Prostate gland (tissue), 2 donors: Measurements from ENCODE around the gene CELA2A. TPM values are rescaled to one million over a fixed set of nuclear protein-coding genes. Genes with fewer than 3 reads are reported as not detected.

Experiments
- DNase-seq: peaks from one replicate; pipeline ENCODE4 v3.0.0-alpha.2; 2019; ENCODE audit warnings: low spot score
- H3K27ac ChIP-seq, 2 donors: fragments of 200-600 bp; sonication (generic); 2 replicates each; pipeline ENCODE4 v1.5.1; 2017 to 2019
- H3K27me3 ChIP-seq: fragments of 200-600 bp; sonication (generic); replicated peaks from 2 replicates; pipeline ENCODE4 v1.5.1; 2019; ENCODE audit not compliant: insufficient read depth
- H3K36me3 ChIP-seq, 2 donors: fragments of 200-600 bp; sonication (generic); 1 replicate in 1 of 2; 2 replicates in 1 of 2; pipeline versions ENCODE4 v1.5.1 to v1.8.1; 2017 to 2019
- H3K4me1 ChIP-seq: fragments of 200-600 bp; sonication (generic); replicated peaks from 2 replicates; pipeline ENCODE4 v1.5.1; 2019
- H3K4me3 ChIP-seq, 2 donors: fragments of 200-600 bp; sonication (generic); 2 replicates each; pipeline ENCODE4 v1.5.1; 2017 to 2019
- H3K9me3 ChIP-seq: fragments of 200-600 bp; sonication (generic); 2 replicates; pipeline ENCODE4 v1.5.1; 2017
- CTCF ChIP-seq, 4 experiments: fragments of 200-600 bp in 2 of 4; fragments of 450-650 bp in 2 of 4; sonication (generic) in 2 of 4; IDR thresholded peaks; 1 replicate in 3 of 4; 2 replicates in 1 of 4; pipeline ENCODE4 v1.5.1; 2016 to 2019; ENCODE audit warnings: antibody characterized with exemption in 4 of 4, mild to moderate bottlenecking in 2 of 4, moderate library complexity in 2 of 4
- POLR2A ChIP-seq: fragments of 450-650 bp; IDR thresholded peaks from one replicate; pipeline ENCODE4 v1.6.1; 2016; ENCODE audit warnings: antibody characterized with exemption, mild to moderate bottlenecking
- POLR2AphosphoS5 ChIP-seq: sonication (generic); formaldehyde crosslinking; IDR thresholded peaks from one replicate; pipeline ENCODE4 v1.6.1; 2017; ENCODE audit warnings: antibody characterized with exemption
- WGBS: methylation state at CpG from one replicate; pipeline ENCODE4 v1.1.5; 2018; 5-methylcytosine and 5-hydroxymethylcytosine counted together
- intact Hi-C: fragments of 100-400 bp; cut with DNase I; formaldehyde crosslinking; loops from one replicate; pipeline ENCODE4 v1.14.2; 2022
- total RNA-seq, 2 donors: library from RNA; depleted of rRNA; stranded (reverse); fragments of >200 nt; gene quantifications; one replicate each; pipeline ENCODE4 v1.1.0, GENCODE V29; 2016

Gene CELA2A
- total RNA-seq, 2 donors from 2014 or later: 5.4 TPM; not detected in 1

- H3K4me3 ChIP-seq: no peak overlapping the region
- no peaks in the 10 kb centered on the region for H3K36me3 ChIP-seq
- intact Hi-C loops: no loop called here
- WGBS: 90% methylated on average over 12 of the region's 12 CpGs
- H3K4me1 ChIP-seq: no peaks in the 10 kb centered on the region
- no peak for DNase-seq
- no peaks in the 10 kb centered on the region for H3K9me3 ChIP-seq
- TF ChIP-seq POLR2AphosphoS5 (no peak), CTCF (IDR thresholded peaks at IDR 0.05) (no peak), POLR2A (no peak)
- no peaks in the 10 kb centered on the region for H3K27me3 ChIP-seq
- H3K27ac ChIP-seq: no peak overlapping the region
Observed at GRCh38 chr1:15508700-15509487, 52.4 kb downstream of the CELA2A start.

- no peak overlapping the region for H3K27ac ChIP-seq
- H3K36me3 ChIP-seq: no peaks in the 10 kb centered on the region
- no peaks in the 10 kb centered on the region for H3K27me3 ChIP-seq
- H3K4me1 ChIP-seq: no peaks in the 10 kb centered on the region
- 85% methylated on average over 7 of the region's 7 CpGs for WGBS
- intact Hi-C loops: no loop called here
- H3K9me3 ChIP-seq: no peaks in the 10 kb centered on the region
- TF ChIP-seq POLR2AphosphoS5 (no peak), POLR2A (no peak), CTCF (IDR thresholded peaks at IDR 0.05) (no peak)
- DNase-seq: no peak
- no peak overlapping the region for H3K4me3 ChIP-seq
Observed at GRCh38 chr1:15509586-15509985, 53.1 kb downstream of the CELA2A start.

- intact Hi-C loops: no loop called here
- TF ChIP-seq POLR2A: no peak
- TF ChIP-seq CTCF (IDR thresholded peaks at IDR 0.05): no peak
- no peak for TF ChIP-seq POLR2AphosphoS5
- Histone ChIP-seq H3K9me3 (no peaks in the 10 kb centered on the region), H3K27me3 (no peaks in the 10 kb centered on the region), H3K4me1 (no peaks in the 10 kb centered on the region), H3K36me3 (no peaks in the 10 kb centered on the region), H3K4me3 (no peak overlapping the region), H3K27ac (no peak overlapping the region)
- 92% methylated on average over 8 of the region's 8 CpGs for WGBS
- DNase-seq: no peak
Observed at GRCh38 chr1:15510611-15511405, 54.3 kb downstream of the CELA2A start.

- Histone ChIP-seq H3K36me3 (no peaks in the 10 kb centered on the region), H3K4me1 (no peaks in the 10 kb centered on the region), H3K4me3 (no peak overlapping the region), H3K27me3 (no peaks in the 10 kb centered on the region), H3K27ac (no peak overlapping the region), H3K9me3 (no peaks in the 10 kb centered on the region)
- intact Hi-C loops: no loop called here
- TF ChIP-seq POLR2AphosphoS5: no peak
- TF ChIP-seq POLR2A: no peak
- no peak for TF ChIP-seq CTCF (IDR thresholded peaks at IDR 0.05)
- DNase-seq: no peak
- WGBS: 81% methylated on average over 4 of the region's 4 CpGs
Observed at GRCh38 chr1:15513192-15513591, 56.7 kb downstream of the CELA2A start.
